Left kidney (tissue), 8 donors: ENCODE data around the gene SLC38A9. TPM values are rescaled to one million over a fixed set of nuclear protein-coding genes. Genes with fewer than 3 reads are reported as not detected.
"Not testable (repeated sequence)": the region's sequence is repeated elsewhere in the genome, so short reads cannot be mapped to it uniquely, and the experiment has no call there.

ENCODE experiments used
- DNase-seq: peaks from one replicate; pipeline ENCODE4 v3.0.0-alpha.2; 2013
- long read RNA-seq, 8 donors: transcript quantifications; one replicate each; lab custom pipeline, GENCODE V29; 2026
- polyA plus RNA-seq: library from polyadenylated mRNA; unstranded; fragments of 120-200 nt; gene quantifications from one replicate; pipeline ENCODE4 v1.2.1, GENCODE V29; 2013; ENCODE audit not compliant: insufficient read length

The SLC38A9 gene, protein sequence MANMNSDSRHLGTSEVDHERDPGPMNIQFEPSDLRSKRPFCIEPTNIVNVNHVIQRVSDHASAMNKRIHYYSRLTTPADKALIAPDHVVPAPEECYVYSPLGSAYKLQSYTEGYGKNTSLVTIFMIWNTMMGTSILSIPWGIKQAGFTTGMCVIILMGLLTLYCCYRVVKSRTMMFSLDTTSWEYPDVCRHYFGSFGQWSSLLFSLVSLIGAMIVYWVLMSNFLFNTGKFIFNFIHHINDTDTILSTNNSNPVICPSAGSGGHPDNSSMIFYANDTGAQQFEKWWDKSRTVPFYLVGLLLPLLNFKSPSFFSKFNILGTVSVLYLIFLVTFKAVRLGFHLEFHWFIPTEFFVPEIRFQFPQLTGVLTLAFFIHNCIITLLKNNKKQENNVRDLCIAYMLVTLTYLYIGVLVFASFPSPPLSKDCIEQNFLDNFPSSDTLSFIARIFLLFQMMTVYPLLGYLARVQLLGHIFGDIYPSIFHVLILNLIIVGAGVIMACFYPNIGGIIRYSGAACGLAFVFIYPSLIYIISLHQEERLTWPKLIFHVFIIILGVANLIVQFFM
- 41.3 TPM for polyA plus RNA-seq
- long read RNA-seq, donor 1, partial matches to known transcripts = 0 of 2 reads
- long read RNA-seq, donor 1, other reads (novel, unspliced or antisense) = 0 of 2 reads
- long read RNA-seq, donor 2 = 0 reads
- long read RNA-seq, donor 3, partial matches to known transcripts = 0 of 1 reads
- long read RNA-seq, donor 3, other reads (novel, unspliced or antisense) = 0 of 1 reads
- long read RNA-seq, donor 4, partial matches to known transcripts = 0 of 1 reads
- long read RNA-seq, donor 4, other reads (novel, unspliced or antisense) = 0 of 1 reads
- long read RNA-seq, donor 5, partial matches to known transcripts = 6 of 10 reads
- long read RNA-seq, donor 5, other reads (novel, unspliced or antisense) = 0 of 10 reads
- long read RNA-seq, donor 6, partial matches to known transcripts = 0 of 1 reads
- long read RNA-seq, donor 6, other reads (novel, unspliced or antisense) = 0 of 1 reads
- long read RNA-seq, donor 7, partial matches to known transcripts = 0 of 3 reads
- long read RNA-seq, donor 7, other reads (novel, unspliced or antisense) = 0 of 3 reads
- long read RNA-seq, donor 8, partial matches to known transcripts = 0 of 1 reads
- long read RNA-seq, donor 8, other reads (novel, unspliced or antisense) = 0 of 1 reads

DNA sequence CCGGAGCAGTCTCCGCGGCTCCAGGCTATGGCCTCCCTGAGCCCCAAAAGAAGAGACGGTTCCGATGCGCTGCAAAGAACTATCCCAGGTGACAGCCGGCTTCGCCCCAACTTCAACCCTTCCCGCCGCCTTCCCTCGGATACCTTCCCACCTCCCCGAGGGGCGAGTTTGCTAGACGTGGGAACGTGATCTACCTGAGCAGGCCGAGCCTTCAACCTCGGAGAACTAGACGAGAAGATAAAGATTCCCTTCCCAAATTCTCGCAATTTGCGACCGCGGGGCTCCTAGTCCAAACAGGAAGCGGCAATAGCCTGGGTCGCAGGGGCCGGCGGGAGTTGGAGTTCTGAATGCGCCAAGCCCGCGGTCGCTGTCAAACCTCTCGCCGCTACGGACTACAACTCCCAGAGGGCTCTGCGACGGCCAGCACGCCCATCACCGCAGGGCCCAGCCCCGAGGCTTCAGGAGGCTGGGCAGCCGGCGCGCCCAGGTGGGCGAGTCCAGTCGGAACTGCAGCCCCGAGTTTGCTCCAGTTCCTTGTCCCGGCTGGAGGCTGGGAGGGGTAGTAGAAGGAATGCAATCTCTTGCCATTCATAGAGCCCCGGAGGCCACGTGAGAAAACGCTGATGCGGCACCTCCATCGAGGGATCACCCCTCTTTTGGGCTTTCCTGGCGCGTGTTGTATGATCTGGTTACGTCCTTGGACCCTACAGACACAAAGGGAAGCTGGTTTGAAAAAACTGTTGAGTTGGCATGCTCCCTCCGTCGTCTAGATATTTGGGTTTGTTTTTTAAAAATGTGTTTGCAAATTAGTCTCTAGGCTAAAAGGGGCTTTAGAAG is at the start of gene SLC38A9:
Gene SLC38A9, minus strand, starts transcription at position 302 of the 837 bp plus-strand sequence. CDS start 14,366 bp downstream, outside the sequence.
- DNase-seq = peak; percentile 93

GRCh38 chr5:55761721-55762120 is 49.6 kb upstream of the SLC38A9 start:
- not testable (repeated sequence) for DNase-seq

DNA sequence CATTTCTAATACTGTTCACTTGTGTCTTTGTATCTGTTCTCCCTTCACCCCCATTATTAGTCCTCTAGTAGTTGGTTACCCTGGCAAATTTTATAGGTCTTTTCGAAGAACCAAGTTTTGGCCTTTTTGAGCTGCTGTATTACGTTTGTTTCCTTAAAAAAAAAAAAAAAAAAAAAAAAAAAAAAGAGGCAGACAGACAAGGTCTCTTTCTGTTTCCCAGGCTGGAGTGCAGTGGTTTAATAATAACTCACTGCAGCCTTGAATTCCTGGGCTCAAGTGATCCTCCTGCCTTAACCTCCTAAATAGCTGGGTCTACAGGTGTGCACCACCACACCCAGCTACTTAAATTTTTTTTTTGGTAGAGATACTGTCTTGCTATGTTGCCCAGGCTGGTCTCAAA is 46.6 kb upstream of the SLC38A9 start:
- DNase-seq = no peak

DNA sequence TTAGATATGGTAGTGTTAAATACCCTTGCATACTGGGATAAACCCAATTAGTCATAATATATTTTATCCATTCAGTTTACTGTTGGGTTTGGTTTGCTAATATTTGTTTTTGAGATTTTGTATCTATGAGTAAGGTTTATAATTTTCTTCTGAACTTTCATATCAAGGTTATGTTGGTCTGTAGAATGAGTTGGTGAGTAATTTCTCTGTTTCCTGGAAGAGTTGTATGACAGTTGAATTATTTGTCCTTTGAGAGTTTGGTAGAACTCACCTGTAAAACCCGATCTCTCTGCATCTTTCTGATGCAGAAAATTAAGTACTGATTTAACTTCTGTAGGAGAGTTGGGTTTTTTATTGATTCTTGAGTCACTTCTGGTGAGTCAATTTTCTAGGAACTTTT is 46.1 kb upstream of the SLC38A9 start:
- DNase-seq = no peak

DNA sequence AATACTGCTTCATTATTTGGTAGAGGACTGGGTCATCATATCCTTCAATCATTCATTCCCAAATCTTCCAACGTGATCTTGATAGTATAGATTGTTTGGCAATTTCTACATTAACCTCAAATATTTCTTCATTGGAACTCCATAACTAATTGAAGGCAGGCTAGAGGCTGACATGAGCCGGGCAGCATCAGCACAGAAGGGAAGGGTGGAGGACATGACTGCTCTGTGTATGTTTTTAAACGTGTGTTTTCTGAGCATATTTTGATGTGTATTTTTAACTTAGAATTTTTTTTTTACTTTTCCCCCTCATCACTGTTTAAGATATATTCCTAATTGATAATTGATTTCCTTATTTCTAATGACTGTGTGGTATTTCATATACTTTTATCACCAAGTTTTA is 38.4 kb upstream of the SLC38A9 start:
- DNase-seq = no peak

- no peak for DNase-seq
Measured at GRCh38 chr5:55750063-55750462, 37.9 kb upstream of the SLC38A9 start.

DNA sequence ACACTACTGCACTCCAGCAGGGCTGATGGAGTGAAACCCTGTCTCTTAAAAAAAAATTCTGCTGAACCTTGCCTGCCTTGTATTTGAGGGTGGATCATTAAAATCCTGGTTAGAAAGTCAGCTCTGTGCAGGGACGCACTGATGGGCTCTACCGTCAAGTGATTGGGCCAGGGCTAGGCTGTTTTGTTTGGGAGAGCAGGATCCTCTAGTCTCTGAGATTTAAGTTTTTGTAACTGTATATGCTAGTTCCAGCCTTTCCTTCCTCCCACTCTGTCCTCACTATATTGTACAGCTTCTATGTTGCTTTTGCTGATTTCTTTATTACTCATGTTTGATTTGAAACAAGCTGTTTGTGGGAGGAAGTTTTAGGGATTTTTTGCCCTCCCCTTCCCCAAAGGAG is 37.3 kb upstream of the SLC38A9 start:
- peak; percentile 17 for DNase-seq

GRCh38 chr5:55747778-55748318 is 35.7 kb upstream of the SLC38A9 start:
- no peak for DNase-seq

DNA sequence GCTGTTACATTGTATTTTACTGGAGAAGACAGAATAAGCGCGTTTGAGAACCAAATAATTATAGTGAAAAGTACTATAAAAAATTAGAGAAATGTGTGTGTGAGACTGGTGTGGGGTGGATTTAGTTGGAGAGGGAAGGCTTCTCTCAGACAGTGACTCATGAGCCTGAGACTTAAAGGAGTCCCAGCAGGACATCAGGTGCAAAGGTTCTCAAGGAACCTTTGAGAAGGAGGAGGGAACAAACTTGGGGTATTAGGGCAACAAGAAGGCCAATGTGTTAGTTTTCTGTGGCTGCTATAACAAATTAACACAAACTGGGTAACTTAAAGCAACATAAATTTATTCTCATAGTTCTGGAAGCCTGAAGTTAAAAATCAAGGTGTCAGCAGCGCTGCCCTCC is 30.7 kb upstream of the SLC38A9 start:
- no peak for DNase-seq

DNA sequence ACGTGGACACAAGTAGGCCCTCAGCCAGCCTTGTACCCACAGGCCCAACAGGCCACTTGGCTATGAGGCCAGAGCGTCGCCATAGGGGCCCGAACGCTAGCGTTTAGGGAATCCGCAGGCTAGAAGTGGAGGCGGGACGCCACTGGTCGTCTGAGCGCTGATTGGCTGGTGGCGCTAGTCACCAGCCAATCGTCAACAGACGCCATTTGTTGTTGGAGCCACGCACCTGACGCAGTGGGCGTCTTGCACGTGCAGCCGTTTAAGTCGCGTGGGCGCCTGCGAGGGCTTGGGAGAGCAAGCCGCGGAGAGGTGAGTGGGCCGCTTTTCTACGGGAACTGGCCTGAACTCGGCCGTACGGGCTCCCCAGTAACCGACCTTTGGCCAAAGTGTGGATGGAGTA is 25.7 kb upstream of the SLC38A9 start, which contains the start of gene DDX4:
Gene DDX4, plus strand, starts transcription at position 269 of the 400 bp plus-strand sequence. CDS start 903 bp downstream, outside the sequence.
- DNase-seq = no peak

DNA sequence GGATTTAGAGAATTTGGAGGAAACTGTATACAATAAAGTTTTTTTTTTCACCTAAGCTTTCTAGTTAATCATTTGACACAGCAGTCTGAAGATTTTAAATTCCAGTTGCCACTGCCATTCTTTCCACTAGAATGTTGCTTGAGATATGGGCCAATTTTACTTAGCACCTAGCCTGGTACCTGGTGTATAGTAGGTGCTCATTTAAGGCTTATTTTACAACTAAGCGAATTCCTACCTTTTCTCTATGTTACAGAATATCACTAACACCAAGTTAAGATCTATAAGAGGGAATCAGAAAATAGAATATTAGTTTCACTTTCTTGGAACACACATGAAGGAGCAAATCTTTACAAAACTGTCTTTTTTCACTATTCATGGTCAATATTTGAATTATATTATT is 22.5 kb upstream of the SLC38A9 start:
- no peak for DNase-seq

DNA sequence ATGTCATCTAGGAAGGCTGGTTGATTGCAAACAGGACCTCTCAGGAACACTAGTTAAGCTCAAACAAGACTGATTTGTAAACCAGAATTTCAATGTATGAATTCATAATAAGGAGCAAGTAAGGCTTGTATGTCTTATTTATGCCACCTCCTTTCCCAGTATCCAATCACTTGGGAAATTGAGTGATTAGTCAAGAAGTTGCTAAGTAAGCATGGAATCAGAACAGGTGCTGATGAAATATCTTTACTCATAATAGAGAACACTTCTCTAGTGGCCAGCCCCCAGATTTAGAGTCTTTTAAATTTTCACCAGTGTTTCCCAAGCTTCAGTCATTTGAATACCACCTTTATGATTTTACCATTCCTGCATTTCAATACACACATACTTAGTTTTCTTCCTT is 20.5 kb upstream of the SLC38A9 start:
- DNase-seq = no peak

DNA sequence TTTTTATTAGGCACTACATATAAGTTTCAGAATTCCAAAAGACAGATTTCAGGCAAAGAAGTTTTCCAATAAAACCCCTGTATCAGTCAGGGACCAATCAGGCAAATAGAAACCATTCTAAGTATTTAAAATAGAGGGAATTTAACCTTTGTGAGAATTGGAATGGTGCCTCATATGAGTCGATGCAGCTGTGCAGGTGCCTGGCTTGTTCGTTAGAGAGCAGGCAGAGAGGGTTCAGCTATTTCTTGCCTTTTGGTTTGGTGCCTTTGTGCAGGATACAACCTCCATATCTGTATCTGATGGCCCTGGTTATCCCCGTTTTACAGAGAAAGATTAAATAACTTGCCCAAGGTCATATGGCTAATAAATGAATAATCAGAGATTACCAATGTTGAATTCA is 19.7 kb upstream of the SLC38A9 start:
- DNase-seq = no peak

DNA sequence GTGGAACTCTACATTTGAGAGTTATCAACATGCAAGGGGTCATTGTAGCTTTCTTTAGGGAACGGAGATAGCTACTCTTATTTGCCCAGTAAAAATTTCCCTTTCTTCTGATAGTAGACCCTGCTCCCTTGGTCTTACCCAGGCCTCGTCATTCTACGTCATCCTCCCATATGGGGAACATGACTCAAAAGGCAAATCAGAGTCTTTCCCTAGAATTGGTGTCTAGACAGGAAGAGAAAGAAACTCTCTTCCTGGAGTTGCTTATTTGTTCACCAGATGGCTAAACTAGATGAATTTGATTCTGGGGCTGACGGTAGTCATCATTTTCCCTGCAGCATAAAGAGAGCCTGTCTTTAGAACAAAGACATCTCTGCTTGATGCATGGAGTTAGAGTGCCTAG is 12.2 kb upstream of the SLC38A9 start:
- no peak for DNase-seq

GRCh38 chr5:55720188-55720703 is 8.1 kb upstream of the SLC38A9 start:
- no peak for DNase-seq

DNA sequence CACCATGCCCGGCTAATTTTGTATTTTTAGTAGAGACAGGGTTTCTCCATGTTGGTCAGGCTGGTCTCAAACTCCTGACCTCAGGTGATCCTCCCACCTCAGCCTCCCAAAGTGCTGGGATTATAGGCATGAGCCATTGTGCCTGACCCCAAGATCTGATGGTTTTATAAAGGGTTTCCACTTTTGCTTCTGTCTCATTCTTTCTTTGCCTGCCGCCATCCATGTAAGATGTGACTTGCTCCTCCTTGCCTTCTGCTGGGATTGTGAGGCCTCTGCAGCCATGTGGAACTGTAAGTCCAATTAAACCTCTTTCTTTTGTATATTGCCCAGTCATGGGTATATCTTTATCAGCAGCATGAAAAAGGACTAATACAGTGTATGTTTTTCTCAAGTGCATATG is 6.9 kb upstream of the SLC38A9 start:
- not testable (repeated sequence) for DNase-seq

GRCh38 chr5:55715519-55716078 is 3.5 kb upstream of the SLC38A9 start:
- DNase-seq = no peak

GRCh38 chr5:55714749-55715148 is 2.6 kb upstream of the SLC38A9 start:
- DNase-seq = no peak

- no peak for DNase-seq
Measured at GRCh38 chr5:55714339-55714738, 2.2 kb upstream of the SLC38A9 start.

GRCh38 chr5:55713871-55714270 is 1.7 kb upstream of the SLC38A9 start:
- DNase-seq = no peak
